Psoas muscle (tissue), 8 donors: ENCODE results near the gene PPP4R3B. TPM values are rescaled to one million over a fixed set of nuclear protein-coding genes. Genes with fewer than 3 reads are reported as not detected.

Experiments
- ATAC-seq, 4 donors: fragments of 200-7000 bp; cut with Tn5 transposase; one replicate each; pipeline ENCODE4 v1.9.1; 2020; ENCODE audit warnings: moderate library complexity in 3 of 4, mild to moderate bottlenecking in 2 of 4
- DNase-seq, 2 donors: peaks; one replicate each; pipeline ENCODE4 v3.0.0-alpha.2; 2020
- H3K27ac ChIP-seq: fragments of 200-600 bp; one replicate; pipeline ENCODE4 v1.8.0; 2022
- H3K27me3 ChIP-seq, 3 donors: fragments of 200-600 bp in 1 of 3; one replicate each; pipeline versions ENCODE4 v1.6.1 to v1.8.0; 2013 to 2022; ENCODE audit warnings: low read length in 2 of 3, mild to moderate bottlenecking in 2 of 3, moderate library complexity in 1 of 3; ENCODE audit not compliant: insufficient read depth in 3 of 3
- H3K36me3 ChIP-seq, 2 donors: fragments of 200-600 bp in 1 of 2; one replicate each; pipeline versions ENCODE4 v1.6.1 to v1.8.0; 2013 to 2022; ENCODE audit warnings: low read depth in 1 of 2, mild to moderate bottlenecking in 1 of 2, moderate library complexity in 1 of 2; ENCODE audit not compliant: insufficient read depth in 1 of 2
- H3K4me1 ChIP-seq: fragments of 200-600 bp; one replicate; pipeline ENCODE4 v1.8.0; 2022
- H3K4me3 ChIP-seq: fragments of 200-600 bp; one replicate; pipeline ENCODE4 v1.8.0; 2022; ENCODE audit warnings: mild to moderate bottlenecking
- H3K9me3 ChIP-seq: fragments of 200-600 bp; one replicate; pipeline ENCODE4 v1.8.0; 2022
- CTCF ChIP-seq: fragments of 200-600 bp; IDR thresholded peaks from one replicate; pipeline ENCODE4 v1.8.0; 2022; ENCODE audit warnings: antibody characterized with exemption
- WGBS, 3 donors: extraction: QIAGEN DNeasy Blood & Tissue Kit; methylation state at CpG; one replicate each; pipeline versions ENCODE4 v1.1.6 to v1.1.7; 2013; 5-methylcytosine and 5-hydroxymethylcytosine counted together
- intact Hi-C, 2 donors: fragments of 100-400 bp; cut with DNase I; formaldehyde crosslinking; loops; one replicate each; pipeline versions ENCODE4 v1.11.0 to v1.14.2; 2022
- polyA plus RNA-seq, 3 donors: library from polyadenylated mRNA; stranded (reverse); fragments of 200-250 nt; gene quantifications; one replicate each; pipeline ENCODE4 v1.2.3, GENCODE V29; 2013
- total RNA-seq, 4 donors: library from RNA; stranded (reverse); fragmentation: NEBNext Ultra II Directional in 2 of 4; extraction: Animal tissue kit (Norgen Biotek cat#: 25700) in 2 of 4; gene quantifications; one replicate each; pipeline versions ENCODE4 v1.2.1 to v1.2.4, GENCODE V29; 2021 to 2023
- donor health status: healthy with polysubstance abuse.
- donor health status: DM: no; HTN: no; CAD: no; lungs with moderate emphysema.
- donor health status: Bipolar disorder and iron deficiency.
- donor health status: healthy.
- donor health status: DM: yes; HTN: yes; CAD: no.
- donor health status: DM: no; HTN: no; CAD: no.
- donor health status: DM: no; HTN: no; CAD: no.
- donor health status: DM: yes; HTN: yes; CAD: no.

PPP4R3B gene
- total and polyA plus RNA-seq, 7 donors = 11.8 to 32.8 (median 21.0) TPM

GRCh38 chr2:55500025-55500424 is 117.4 kb downstream of the PPP4R3B start:
- 47 to 63% (median 57%) methylated on average over 2 of the region's 2 CpGs for WGBS, 3 donors
- Histone ChIP-seq H3K4me1 (no peaks in the 10 kb centered on the region), H3K4me3 (no peak overlapping the region), H3K27me3 (no peaks in the 10 kb centered on the region), H3K9me3 (no peaks in the 10 kb centered on the region), H3K27ac (no peak overlapping the region), H3K36me3 (no peaks in the 10 kb centered on the region)
- intact Hi-C loops = no loop called here
- ATAC-seq (no peak), DNase-seq (no peak)
- TF ChIP-seq CTCF = no peak

- H3K27me3 ChIP-seq = no peaks in the 10 kb centered on the region
- no peaks in the 10 kb centered on the region for H3K36me3 ChIP-seq
- intact Hi-C loops = no loop called here
- 79 to 88% (median 84%) methylated on average over 6 of the region's 6 CpGs for WGBS, 3 donors
- DNase-seq = no peak
- H3K27ac ChIP-seq = no peak overlapping the region
- H3K4me3 ChIP-seq = no peak overlapping the region
- no peaks in the 10 kb centered on the region for H3K9me3 ChIP-seq
- no peaks in the 10 kb centered on the region for H3K4me1 ChIP-seq
- no peak for TF ChIP-seq CTCF
- ATAC-seq = no peak
These were observed 118.8 kb downstream of the PPP4R3B start for GRCh38 chr2:55498582-55498981.

Other genes starting within 250 kb of the PPP4R3B start
- gene CCDC88A, start 197.8 kb downstream of the PPP4R3B start, total RNA-seq = 10 to 100 TPM; 12.3 to 21.4 (median 16.8) TPM
- gene CCDC88A, start 197.8 kb downstream of the PPP4R3B start, polyA plus RNA-seq = 1 to 10 TPM; 4.7 to 8.9 (median 5.6) TPM
- 10 to 100 TPM; 10.0 to 13.4 (median 12.8) TPM for gene CFAP36, start 97.9 kb downstream of the PPP4R3B start, total RNA-seq
- 10 to 100 TPM; 12.6 to 32.7 (median 23.4) TPM for gene CFAP36, start 97.9 kb downstream of the PPP4R3B start, polyA plus RNA-seq
- gene PNPT1, start 76.2 kb upstream of the PPP4R3B start, total RNA-seq = 10 to 100 TPM; 24.8 to 34.7 (median 30.4) TPM
- gene PNPT1, start 76.2 kb upstream of the PPP4R3B start, polyA plus RNA-seq = 10 to 100 TPM; 16.0 to 26.5 (median 19.1) TPM